OCI-LY1 (cell line): ENCODE results near the gene GRK5.

Experiments used
- H2AFZ ChIP-seq: fragments of 200-600 bp; sonication (generic), shearing (Covaris generic); 2 replicates; pipeline ENCODE4 v1.6.0; 2014; ENCODE audit warnings: antibody characterized with exemption, mild to moderate bottlenecking, low read length
- H3F3A ChIP-seq: fragments of 200-600 bp; sonication (generic), shearing (Covaris generic); 2 replicates; pipeline ENCODE4 v1.6.0; 2014; ENCODE audit warnings: mild to moderate bottlenecking, antibody characterized with exemption, low read length, moderate library complexity; ENCODE audit not compliant: insufficient read depth
- H3K27ac ChIP-seq: fragments of 200-600 bp; sonication (generic); 2 replicates; pipeline ENCODE4 v1.5.1; 2014; ENCODE audit warnings: low read length, mixed run types, mild to moderate bottlenecking, low read depth; ENCODE audit not compliant: poor library complexity, severe bottlenecking
- H3K27me3 ChIP-seq: fragments of 200-600 bp; sonication (generic); 2 replicates; pipeline ENCODE4 v1.6.0; 2014; ENCODE audit warnings: antibody characterized with exemption, mild to moderate bottlenecking, low read length, moderate library complexity; ENCODE audit not compliant: insufficient read depth
- H3K36me3 ChIP-seq: fragments of 200-600 bp; sonication (generic); 2 replicates; pipeline ENCODE4 v1.6.1; 2014; ENCODE audit warnings: mild to moderate bottlenecking, antibody characterized with exemption, low read length, moderate library complexity, mixed read lengths; ENCODE audit not compliant: insufficient read depth
- H3K4me1 ChIP-seq: fragments of 200-600 bp; sonication (generic); 2 replicates; pipeline ENCODE4 v1.5.1; 2014; ENCODE audit warnings: mild to moderate bottlenecking, low read length, moderate library complexity; ENCODE audit not compliant: insufficient read depth, severe bottlenecking
- H3K4me2 ChIP-seq: fragments of 200-600 bp; sonication (generic), shearing (Covaris generic); 2 replicates; pipeline ENCODE4 v1.6.1; 2014; ENCODE audit warnings: low read length
- H3K4me3 ChIP-seq: fragments of 200-600 bp; sonication (generic); 2 replicates; pipeline ENCODE4 v1.5.1; 2014; ENCODE audit warnings: low read length, low read depth, mild to moderate bottlenecking, mixed read lengths; ENCODE audit not compliant: poor library complexity, severe bottlenecking
- H3K79me2 ChIP-seq: fragments of 200-600 bp; shearing (Covaris generic); 2 replicates; pipeline ENCODE4 v1.6.1; 2016; ENCODE audit warnings: mixed run types, low read length, mixed read lengths; ENCODE audit not compliant: insufficient read depth
- H3K9ac ChIP-seq: fragments of 200-600 bp; sonication (generic), shearing (Covaris generic); 2 replicates; pipeline ENCODE4 v1.6.1; 2014; ENCODE audit warnings: mild to moderate bottlenecking, low read length, mixed read lengths
- H3K9me2 ChIP-seq: fragments of 200-600 bp; sonication (generic), shearing (Covaris generic); 2 replicates; pipeline ENCODE4 v1.6.1; 2014; ENCODE audit warnings: low read depth, mild to moderate bottlenecking, low read length, mixed read lengths
- H3K9me3 ChIP-seq: fragments of 200-600 bp; shearing (Covaris generic); 2 replicates; pipeline ENCODE4 v1.6.1; 2014; ENCODE audit warnings: low read length, mixed read lengths
- H4K20me1 ChIP-seq: fragments of 200-600 bp; sonication (generic), shearing (Covaris generic); 2 replicates; pipeline ENCODE4 v1.6.0; 2016; ENCODE audit warnings: mild to moderate bottlenecking, low read length; ENCODE audit not compliant: insufficient read depth
- CTCF ChIP-seq: fragments of 200-600 bp; sonication (generic), shearing (Covaris generic); IDR thresholded peaks from 2 replicates; pipeline ENCODE4 v1.5.1; 2017; ENCODE audit warnings: mild to moderate bottlenecking, antibody characterized with exemption, low read length, moderate library complexity, mixed read lengths
- EZH2 ChIP-seq: fragments of 200-600 bp; sonication (generic), shearing (Covaris generic); IDR thresholded peaks from 2 replicates; pipeline ENCODE4 v1.8.0; 2017; ENCODE audit warnings: borderline replicate concordance, mixed run types, mild to moderate bottlenecking, antibody characterized with exemption, low read length, moderate library complexity, mixed read lengths

Gene GRK5

GRCh38 chr10:119315128-119316001, 108.0 kb downstream of the GRK5 start:
- TF ChIP-seq CTCF (no peak), EZH2 (no peak)
- no peak overlapping the region for H3K4me2 ChIP-seq
- no peak overlapping the region for H3K27ac ChIP-seq
- H4K20me1 ChIP-seq, result no peaks in the 10 kb centered on the region
- H3K27me3 ChIP-seq, result peaks cover 13% of the 10 kb centered on the region; the same call in 1 of the 2 replicates
- no peaks in the 10 kb centered on the region for H3K79me2 ChIP-seq
- no peaks in the 10 kb centered on the region for H3K9me2 ChIP-seq
- no peak overlapping the region for H2AFZ ChIP-seq
- no peak overlapping the region for H3K4me3 ChIP-seq
- no peak overlapping the region for H3K9ac ChIP-seq
- no peaks in the 10 kb centered on the region for H3K36me3 ChIP-seq
- no peaks in the 10 kb centered on the region for H3F3A ChIP-seq
- peaks cover 9% of the 10 kb centered on the region for H3K4me1 ChIP-seq
- H3K9me3 ChIP-seq, result no peaks in the 10 kb centered on the region

DNA sequence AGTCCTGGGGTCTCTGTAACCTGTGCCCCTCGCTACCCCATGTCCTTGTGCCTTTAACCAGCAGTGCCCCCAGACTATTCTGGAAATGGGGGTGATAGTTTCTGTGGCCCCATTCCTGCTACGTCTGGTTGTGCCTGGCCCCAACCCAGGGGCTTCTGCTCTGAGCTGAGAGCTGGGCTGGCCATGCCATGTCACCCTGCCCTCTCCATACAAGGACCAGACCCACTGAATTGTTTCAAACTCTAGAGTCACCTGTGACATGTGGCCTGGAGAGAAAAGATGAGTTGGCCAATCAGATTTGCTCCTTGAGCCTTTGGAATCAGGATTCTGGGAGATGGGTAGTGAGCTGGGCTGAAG, 108.6 kb downstream of the GRK5 start:
- Histone ChIP-seq H3K4me1 (peaks cover 9% of the 10 kb centered on the region), H3K27ac (no peak overlapping the region), H3K36me3 (no peaks in the 10 kb centered on the region; the same call in 1 of the 2 replicates), H3K9ac (no peak overlapping the region), H3K4me2 (no peak overlapping the region), H3F3A (no peaks in the 10 kb centered on the region), H4K20me1 (no peaks in the 10 kb centered on the region), H2AFZ (no peak overlapping the region), H3K9me3 (no peaks in the 10 kb centered on the region), H3K4me3 (no peak overlapping the region), H3K9me2 (no peaks in the 10 kb centered on the region), H3K79me2 (no peaks in the 10 kb centered on the region), H3K27me3 (peaks cover 14% of the 10 kb centered on the region; the same call in 1 of the 2 replicates)
- TF ChIP-seq EZH2, result no peak
- no peak for TF ChIP-seq CTCF

DNA sequence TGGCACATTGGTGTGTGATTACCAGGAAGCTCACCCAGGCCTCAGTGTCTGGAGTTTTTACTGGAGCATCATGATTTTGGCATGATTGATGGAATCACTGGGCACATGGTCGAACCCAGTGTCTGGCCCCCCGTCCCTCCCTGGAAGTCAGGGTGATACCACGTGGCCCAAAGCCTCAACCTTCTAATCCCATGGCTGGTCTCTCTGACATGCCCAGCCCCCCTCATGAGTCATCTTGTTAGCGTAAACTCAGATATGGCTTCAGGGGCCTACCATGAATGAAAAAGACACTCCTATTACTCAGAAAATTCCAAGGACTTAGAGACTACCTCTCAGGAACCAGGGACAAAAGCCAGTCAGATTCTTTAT, 109.3 kb downstream of the GRK5 start:
- Histone ChIP-seq H3K9me3 (no peaks in the 10 kb centered on the region), H3F3A (no peaks in the 10 kb centered on the region), H3K9ac (no peak overlapping the region), H3K36me3 (no peaks in the 10 kb centered on the region; the same call in 1 of the 2 replicates), H3K9me2 (no peaks in the 10 kb centered on the region), H3K4me2 (no peak overlapping the region), H4K20me1 (no peaks in the 10 kb centered on the region), H3K79me2 (no peaks in the 10 kb centered on the region), H2AFZ (no peak overlapping the region), H3K27me3 (peaks cover 14% of the 10 kb centered on the region; the same call in 1 of the 2 replicates), H3K4me1 (peaks cover 9% of the 10 kb centered on the region), H3K4me3 (no peak overlapping the region), H3K27ac (no peak overlapping the region)
- TF ChIP-seq EZH2 (no peak), CTCF (no peak)
